Retinal pigment epithelial cell (primary cell): ENCODE data around the gene FAM107B.

Source experiments
- DNase-seq: peaks from one replicate; pipeline ENCODE4 v3.0.0-alpha.2; 2010; ENCODE audit warnings: low read depth
- H3K4me3 ChIP-seq: 2 replicates; pipeline ENCODE4 v1.5.1; 2011; ENCODE audit warnings: mild to moderate bottlenecking, low read length, control low read depth, moderate library complexity
- CTCF ChIP-seq: conservative IDR thresholded peaks from 2 replicates; pipeline ENCODE4 v1.5.1; 2011; ENCODE audit warnings: low read depth, low read length, control low read depth, inconsistent platforms

Gene FAM107B

GRCh38 chr10:14527134-14527844, 247.4 kb downstream of the FAM107B start:
- H3K4me3 ChIP-seq = no peak overlapping the region
- no peak for TF ChIP-seq CTCF
- DNase-seq = no peak

- no peak for DNase-seq
- TF ChIP-seq CTCF = no peak
- no peak overlapping the region for H3K4me3 ChIP-seq
These were observed 248.4 kb downstream of the FAM107B start for GRCh38 chr10:14526326-14526725.

GRCh38 chr10:14524691-14525324, 249.9 kb downstream of the FAM107B start:
- H3K4me3 ChIP-seq = no peak overlapping the region
- no peak for DNase-seq
- TF ChIP-seq CTCF = no peak

- no peak for DNase-seq
- no peak overlapping the region for H3K4me3 ChIP-seq
- no peak for TF ChIP-seq CTCF
These were observed 251.4 kb downstream of the FAM107B start for GRCh38 chr10:14523286-14523685.

GRCh38 chr10:14519785-14520184, 254.9 kb downstream of the FAM107B start:
- DNase-seq = no peak
- no peak overlapping the region for H3K4me3 ChIP-seq
- TF ChIP-seq CTCF = no peak

GRCh38 chr10:14518149-14518548, 256.5 kb downstream of the FAM107B start:
- DNase-seq = no peak
- TF ChIP-seq CTCF = no peak
- H3K4me3 ChIP-seq = no peak overlapping the region

GRCh38 chr10:14513123-14513522, 261.6 kb downstream of the FAM107B start:
- no peak for TF ChIP-seq CTCF

More at GRCh38 chr10:14513123-14513522, 261.6 kb downstream of the FAM107B start:
- DNase-seq = no peak
- H3K4me3 ChIP-seq = no peak overlapping the region
